Measurements from ENCODE around the gene HOMER2. TPM values are rescaled to one million over a fixed set of nuclear protein-coding genes. Genes with fewer than 3 reads are reported as not detected.

HOMER2 gene
- total RNA-seq, 1 experiment from 2014 or later, result 8.8 TPM

- no peak for DNase-seq (ENCODE audit: unreplicated experiment)
- H3K4me1 Mint-ChIP-seq (ENCODE audit: insufficient read depth, unreplicated experiment), result no peaks in the 10 kb centered on the region
- no peak for TF ChIP-seq CTCF (IDR thresholded peaks at IDR 0.05; ENCODE audit: unreplicated experiment)
- intact Hi-C loops (cut with micrococcal nuclease), result no loop called here
- H3K36me3 Mint-ChIP-seq (ENCODE audit: insufficient read depth, unreplicated experiment), result no peaks in the 10 kb centered on the region
- POLR2A ChIA-PET, result no interaction called here
- CTCF ChIA-PET, result interaction anchor here (0.7 kb wide), 1 partner anchor 149 kb away, joined by 3 read pairs; no protein-coding TSS in a partner anchor
- no peaks in the 10 kb centered on the region for H3K27me3 Mint-ChIP-seq (ENCODE audit: insufficient read depth, unreplicated experiment)
- H3K27ac Mint-ChIP-seq (ENCODE audit: low read depth, unreplicated experiment), result no peak overlapping the region
- H3K9me3 Mint-ChIP-seq (ENCODE audit: unreplicated experiment), result no peaks in the 10 kb centered on the region
- no TSS peak for BruUV-seq (replicated peaks)
- no peak overlapping the region for H3K4me3 Mint-ChIP-seq (ENCODE audit: unreplicated experiment)
Observed at GRCh38 chr15:82852941-82853561, 99.5 kb downstream of the HOMER2 start.

DNA sequence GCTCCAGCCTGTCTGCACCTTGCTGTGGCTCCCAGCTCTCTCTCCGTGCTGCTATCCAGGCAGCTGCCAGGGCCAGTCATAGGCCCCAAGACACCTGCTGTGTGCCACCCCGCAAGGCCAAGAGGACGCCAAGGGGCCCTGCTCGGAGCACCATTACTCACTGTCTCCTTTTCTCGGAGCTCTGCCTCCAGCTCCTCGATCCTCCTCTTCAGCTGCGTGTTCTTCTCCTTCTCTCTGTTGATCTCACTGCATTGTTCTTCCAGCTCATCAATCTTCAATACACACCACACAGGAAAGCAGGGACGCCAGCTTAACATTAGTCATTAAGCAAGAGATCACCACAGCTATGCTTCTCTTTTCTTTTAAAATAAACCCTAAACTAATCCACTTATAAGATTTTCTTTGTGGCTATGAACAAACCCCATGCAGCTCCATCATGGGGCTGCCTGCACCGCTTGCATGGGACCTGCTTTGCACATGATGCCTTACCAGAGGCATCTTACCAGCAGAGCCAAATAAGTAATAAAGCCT lies 100.5 kb downstream of the HOMER2 start:
- no peaks in the 10 kb centered on the region for H3K27me3 Mint-ChIP-seq (ENCODE audit: insufficient read depth, unreplicated experiment)
- ChIA-PET CTCF (interaction anchor here (0.5 to 4.7 kb wide), 2 partner anchors 67 to 148 kb away, joined by 7 to 47 read pairs; no protein-coding TSS in a partner anchor), POLR2A (no interaction called here)
- H3K4me3 Mint-ChIP-seq (ENCODE audit: unreplicated experiment), result no peak overlapping the region
- intact Hi-C loops (cut with micrococcal nuclease), result no loop called here
- no TSS peak for BruUV-seq (replicated peaks)
- H3K27ac Mint-ChIP-seq (ENCODE audit: low read depth, unreplicated experiment), result no peak overlapping the region
- H3K36me3 Mint-ChIP-seq (ENCODE audit: insufficient read depth, unreplicated experiment), result no peaks in the 10 kb centered on the region
- H3K9me3 Mint-ChIP-seq (ENCODE audit: unreplicated experiment), result no peaks in the 10 kb centered on the region
- no peaks in the 10 kb centered on the region for H3K4me1 Mint-ChIP-seq (ENCODE audit: insufficient read depth, unreplicated experiment)
- TF ChIP-seq CTCF (IDR thresholded peaks at IDR 0.05; ENCODE audit: unreplicated experiment), result no peak
- no peak for DNase-seq (ENCODE audit: unreplicated experiment)

DNA sequence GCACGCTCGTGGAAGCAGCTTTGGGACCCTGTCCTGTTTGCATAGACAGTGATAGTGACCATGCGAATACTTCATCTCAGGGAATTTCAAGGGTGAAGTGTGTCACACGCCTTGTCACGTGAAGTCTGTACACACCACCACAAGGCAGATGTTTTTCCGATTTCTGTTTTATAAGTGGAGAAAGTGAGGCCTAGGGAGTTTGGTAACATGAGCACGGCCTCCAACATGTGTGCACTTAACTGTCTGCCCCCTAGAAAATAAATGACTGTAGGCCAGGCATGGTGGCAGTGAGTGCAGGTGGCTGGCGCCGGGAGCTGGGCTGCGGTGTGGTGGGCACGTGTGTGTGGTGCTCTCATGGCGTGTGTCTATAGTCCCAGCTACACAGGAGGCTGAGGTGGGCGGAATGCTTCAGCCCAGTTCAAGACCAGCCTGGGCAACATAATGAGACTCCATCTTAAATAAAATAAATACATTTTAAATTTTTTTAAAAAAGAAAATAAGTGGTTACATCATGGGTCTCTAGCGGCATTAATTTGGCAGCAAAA lies 101.1 kb downstream of the HOMER2 start:
- no peak overlapping the region for H3K4me3 Mint-ChIP-seq (ENCODE audit: unreplicated experiment)
- no peak overlapping the region for H3K27ac Mint-ChIP-seq (ENCODE audit: low read depth, unreplicated experiment)
- no peaks in the 10 kb centered on the region for H3K27me3 Mint-ChIP-seq (ENCODE audit: insufficient read depth, unreplicated experiment)
- ChIA-PET CTCF (interaction anchor here (0.5 to 4.7 kb wide), 6 partner anchors 11 to 160 kb away, joined by 3 to 47 read pairs (median 4); partner anchors contain the start of gene C15orf40), POLR2A (no interaction called here)
- no TSS peak for BruUV-seq (replicated peaks)
- no peak for DNase-seq (ENCODE audit: unreplicated experiment)
- no peaks in the 10 kb centered on the region for H3K4me1 Mint-ChIP-seq (ENCODE audit: insufficient read depth, unreplicated experiment)
- TF ChIP-seq CTCF (IDR thresholded peaks at IDR 0.05; ENCODE audit: unreplicated experiment), result no peak
- intact Hi-C loops (cut with micrococcal nuclease), result no loop called here
- no peaks in the 10 kb centered on the region for H3K36me3 Mint-ChIP-seq (ENCODE audit: insufficient read depth, unreplicated experiment)
- no peaks in the 10 kb centered on the region for H3K9me3 Mint-ChIP-seq (ENCODE audit: unreplicated experiment)

DNA sequence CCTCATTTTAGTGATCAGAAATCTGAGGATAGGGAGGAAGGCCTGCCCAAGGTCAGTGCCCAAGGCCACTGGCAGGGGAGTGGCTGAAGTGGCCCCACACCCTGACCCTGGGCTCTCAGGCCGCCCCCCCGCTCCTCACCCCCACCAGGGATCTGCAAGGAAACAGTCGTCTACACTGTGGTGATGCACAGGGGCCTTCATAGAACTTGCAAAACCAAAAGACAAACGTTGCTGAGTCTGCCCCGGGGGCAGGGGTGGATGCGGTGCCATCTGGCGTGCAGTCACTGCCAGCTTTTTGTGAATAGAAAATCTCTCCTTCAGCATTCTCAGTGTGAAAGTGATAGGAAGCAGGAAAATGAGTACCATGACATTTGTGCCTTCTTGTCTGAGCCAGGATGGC lies 101.8 kb downstream of the HOMER2 start:
- H3K4me1 Mint-ChIP-seq (ENCODE audit: insufficient read depth, unreplicated experiment), result no peaks in the 10 kb centered on the region
- ChIA-PET POLR2A (interaction anchor here (0.6 kb wide), 1 partner anchor 139 kb away, joined by 4 read pairs; no protein-coding TSS in a partner anchor), CTCF (interaction anchor here (0.7 to 4.7 kb wide), 7 partner anchors 11 to 161 kb away, joined by 3 to 47 read pairs (median 4); partner anchors contain the start of gene C15orf40)
- H3K27ac Mint-ChIP-seq (ENCODE audit: low read depth, unreplicated experiment), result no peak overlapping the region
- H3K27me3 Mint-ChIP-seq (ENCODE audit: insufficient read depth, unreplicated experiment), result no peaks in the 10 kb centered on the region
- no TSS peak for BruUV-seq (replicated peaks)
- no peaks in the 10 kb centered on the region for H3K36me3 Mint-ChIP-seq (ENCODE audit: insufficient read depth, unreplicated experiment)
- no peak for TF ChIP-seq CTCF (IDR thresholded peaks at IDR 0.05; ENCODE audit: unreplicated experiment)
- DNase-seq (ENCODE audit: unreplicated experiment), result no peak
- H3K9me3 Mint-ChIP-seq (ENCODE audit: unreplicated experiment), result no peaks in the 10 kb centered on the region
- H3K4me3 Mint-ChIP-seq (ENCODE audit: unreplicated experiment), result no peak overlapping the region
- intact Hi-C loops (cut with micrococcal nuclease), result no loop called here
